OCI-LY3 (cell line): ENCODE data around the gene CELF6.

ENCODE experiments used
- EZH2phosphoT487 ChIP-seq: fragments of 200-600 bp; shearing (Covaris generic); IDR thresholded peaks from 2 replicates; pipeline ENCODE4 v1.6.1; 2018; ENCODE audit warnings: antibody characterized with exemption, mixed run types, low read depth
- TF ChIP-seq, protein P1 (sequence below): fragments of 200-600, 300-600 bp; sonication (generic); IDR thresholded peaks from 2 replicates; pipeline ENCODE4 v1.5.1; 2014; ENCODE audit warnings: antibody characterized with exemption, low read length, low read depth

DNA sequence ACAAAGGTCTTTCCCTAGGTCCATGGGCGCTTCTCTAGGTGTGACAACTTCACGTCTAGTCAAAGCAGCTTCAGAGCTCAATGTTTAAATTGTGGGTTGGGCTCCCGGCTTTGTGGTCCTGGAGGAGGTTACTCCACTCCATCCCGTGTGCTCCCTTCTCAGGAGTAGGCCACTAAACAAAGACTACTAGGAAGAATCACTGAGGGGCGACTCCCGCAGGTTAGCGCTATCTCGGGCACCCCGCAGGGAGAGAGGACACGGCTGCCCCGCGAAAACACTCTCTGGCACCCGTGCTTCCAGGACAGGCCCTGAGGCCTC is 48.1 kb downstream of the CELF6 start:
- TF ChIP-seq, protein P1, sequence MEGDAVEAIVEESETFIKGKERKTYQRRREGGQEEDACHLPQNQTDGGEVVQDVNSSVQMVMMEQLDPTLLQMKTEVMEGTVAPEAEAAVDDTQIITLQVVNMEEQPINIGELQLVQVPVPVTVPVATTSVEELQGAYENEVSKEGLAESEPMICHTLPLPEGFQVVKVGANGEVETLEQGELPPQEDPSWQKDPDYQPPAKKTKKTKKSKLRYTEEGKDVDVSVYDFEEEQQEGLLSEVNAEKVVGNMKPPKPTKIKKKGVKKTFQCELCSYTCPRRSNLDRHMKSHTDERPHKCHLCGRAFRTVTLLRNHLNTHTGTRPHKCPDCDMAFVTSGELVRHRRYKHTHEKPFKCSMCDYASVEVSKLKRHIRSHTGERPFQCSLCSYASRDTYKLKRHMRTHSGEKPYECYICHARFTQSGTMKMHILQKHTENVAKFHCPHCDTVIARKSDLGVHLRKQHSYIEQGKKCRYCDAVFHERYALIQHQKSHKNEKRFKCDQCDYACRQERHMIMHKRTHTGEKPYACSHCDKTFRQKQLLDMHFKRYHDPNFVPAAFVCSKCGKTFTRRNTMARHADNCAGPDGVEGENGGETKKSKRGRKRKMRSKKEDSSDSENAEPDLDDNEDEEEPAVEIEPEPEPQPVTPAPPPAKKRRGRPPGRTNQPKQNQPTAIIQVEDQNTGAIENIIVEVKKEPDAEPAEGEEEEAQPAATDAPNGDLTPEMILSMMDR, result no peak
- TF ChIP-seq EZH2phosphoT487, result no peak
